Muscle layer of colon (tissue), 2 donors: ENCODE results near the gene DMGDH.

Experiments used
- H3K27ac ChIP-seq: one replicate; pipeline ENCODE4 v1.7.0; 2013; ENCODE audit warnings: low read depth, mild to moderate bottlenecking, low read length, moderate library complexity
- H3K27me3 ChIP-seq, 2 donors: one replicate each; pipeline ENCODE4 v1.7.0; 2013; ENCODE audit warnings: low read length in 2 of 2, mild to moderate bottlenecking in 2 of 2; ENCODE audit not compliant: insufficient read depth in 2 of 2, control insufficient read depth in 1 of 2
- H3K36me3 ChIP-seq: one replicate; pipeline ENCODE4 v1.7.0; 2013; ENCODE audit warnings: mild to moderate bottlenecking, low read length; ENCODE audit not compliant: insufficient read depth
- H3K4me1 ChIP-seq: one replicate; pipeline ENCODE4 v1.7.0; 2013; ENCODE audit warnings: mild to moderate bottlenecking, low read length; ENCODE audit not compliant: insufficient read depth
- H3K4me3 ChIP-seq, 2 donors: one replicate each; pipeline ENCODE4 v1.7.0; 2013; ENCODE audit warnings: low read length in 2 of 2, low read depth in 1 of 2, mild to moderate bottlenecking in 1 of 2, moderate library complexity in 1 of 2
- H3K9ac ChIP-seq: one replicate; pipeline ENCODE4 v1.7.0; 2013; ENCODE audit warnings: low read length
- H3K9me3 ChIP-seq: one replicate; pipeline ENCODE4 v1.7.0; 2013; ENCODE audit warnings: mild to moderate bottlenecking, low read length
- donor health status: abdominal sarcoma.
- donor health status: Adenocarcinoma of cecum.

DMGDH gene

DNA sequence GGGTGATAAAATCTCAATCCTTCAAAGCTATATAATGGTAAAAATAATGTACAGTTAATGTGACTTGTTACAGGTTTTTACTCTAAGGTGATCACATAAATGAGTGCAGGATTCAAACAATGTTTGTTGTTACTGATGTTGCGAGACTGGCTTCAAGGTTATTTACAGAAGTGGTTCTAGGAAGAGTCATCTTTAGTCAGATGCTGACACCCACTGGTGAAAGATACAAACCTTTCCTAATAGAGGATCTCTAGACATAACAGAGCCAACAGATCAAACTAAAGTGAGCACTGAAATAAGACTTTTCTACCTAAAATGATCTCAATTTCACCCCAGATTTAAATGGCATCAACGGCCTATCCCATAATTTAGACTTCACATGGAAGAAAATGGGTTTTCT is 104.6 kb downstream of the DMGDH start:
- H3K27me3 ChIP-seq: no peaks in the 10 kb centered on the region
- H3K9ac ChIP-seq: no peak overlapping the region
- no peak overlapping the region for H3K27ac ChIP-seq
- no peaks in the 10 kb centered on the region for H3K4me1 ChIP-seq
- no peaks in the 10 kb centered on the region for H3K9me3 ChIP-seq
- H3K36me3 ChIP-seq: no peaks in the 10 kb centered on the region
- H3K4me3 ChIP-seq: no peak overlapping the region

GRCh38 chr5:78961743-78962142 is 107.7 kb downstream of the DMGDH start:
- H3K9me3 ChIP-seq: no peaks in the 10 kb centered on the region
- no peaks in the 10 kb centered on the region for H3K27me3 ChIP-seq
- H3K36me3 ChIP-seq: no peaks in the 10 kb centered on the region
- H3K4me3 ChIP-seq: no peak overlapping the region
- H3K27ac ChIP-seq: no peak overlapping the region
- no peaks in the 10 kb centered on the region for H3K4me1 ChIP-seq
- no peak overlapping the region for H3K9ac ChIP-seq

DNA sequence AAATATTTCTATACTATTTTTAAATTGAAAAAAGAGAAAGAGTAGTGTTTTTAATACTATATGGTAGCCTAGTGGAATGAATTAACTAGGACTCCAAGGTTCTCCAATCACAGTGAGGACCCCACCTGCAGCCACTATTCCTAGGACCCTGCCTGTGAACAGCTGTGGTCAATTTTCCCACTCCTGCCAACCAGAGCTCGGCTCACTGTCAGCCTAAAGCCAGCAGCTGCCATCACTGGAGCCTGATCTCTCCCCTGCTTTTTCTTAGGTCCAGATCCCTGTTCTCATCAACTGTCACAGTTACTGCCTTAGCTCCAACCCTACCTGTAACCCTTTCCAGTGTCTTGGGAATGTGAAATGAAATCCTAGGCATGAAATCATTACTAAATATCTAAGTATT is 109.7 kb downstream of the DMGDH start:
- no peaks in the 10 kb centered on the region for H3K9me3 ChIP-seq
- no peak overlapping the region for H3K27ac ChIP-seq
- H3K4me3 ChIP-seq: no peak overlapping the region
- H3K36me3 ChIP-seq: no peaks in the 10 kb centered on the region
- no peaks in the 10 kb centered on the region for H3K27me3 ChIP-seq
- H3K9ac ChIP-seq: no peak overlapping the region
- H3K4me1 ChIP-seq: no peaks in the 10 kb centered on the region

- no peaks in the 10 kb centered on the region for H3K27me3 ChIP-seq
- no peak overlapping the region for H3K27ac ChIP-seq
- H3K9ac ChIP-seq: no peak overlapping the region
- no peaks in the 10 kb centered on the region for H3K4me1 ChIP-seq
- H3K36me3 ChIP-seq: no peaks in the 10 kb centered on the region
- no peaks in the 10 kb centered on the region for H3K9me3 ChIP-seq
- H3K4me3 ChIP-seq: no peak overlapping the region
Measured at GRCh38 chr5:78958672-78959445, 110.6 kb downstream of the DMGDH start.

- H3K4me3 ChIP-seq: no peak overlapping the region
- H3K36me3 ChIP-seq: no peaks in the 10 kb centered on the region
- H3K27ac ChIP-seq: no peak overlapping the region
Measured at GRCh38 chr5:78956901-78957300, 112.6 kb downstream of the DMGDH start.

DNA sequence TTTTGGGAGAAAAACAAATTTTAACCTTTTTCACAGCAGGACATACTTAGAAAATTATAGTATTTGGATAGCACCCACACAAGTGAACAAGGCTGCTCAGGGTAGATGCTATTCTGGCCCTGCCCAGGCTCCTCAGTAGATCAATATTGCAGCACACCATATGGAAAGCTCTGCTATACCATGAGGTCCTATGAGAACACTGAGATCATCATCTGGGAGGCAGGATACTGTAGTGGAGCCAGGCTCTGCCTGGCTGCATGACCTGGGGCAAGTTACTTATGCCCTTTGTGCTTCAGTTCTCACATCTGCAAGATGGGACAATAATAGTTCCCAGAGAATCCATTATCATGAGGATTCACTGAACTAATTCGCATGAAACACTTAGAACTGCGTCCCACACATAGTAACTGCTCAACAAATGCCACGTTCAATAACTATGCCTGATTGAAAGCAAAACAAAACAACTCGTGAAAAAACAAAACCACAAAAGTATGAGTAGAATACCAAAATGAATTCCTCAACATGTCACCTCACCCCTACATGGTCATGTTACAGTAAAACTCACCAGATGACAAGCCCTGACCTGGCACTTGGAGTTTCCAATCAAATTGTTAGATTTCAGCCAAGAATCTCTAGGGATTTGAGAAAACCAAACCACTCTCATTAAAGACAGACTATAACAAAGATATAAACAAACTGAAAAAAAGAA is 116.2 kb downstream of the DMGDH start:
- Histone ChIP-seq H3K27me3 (no peaks in the 10 kb centered on the region), H3K36me3 (no peaks in the 10 kb centered on the region), H3K9ac (no peak overlapping the region), H3K4me3 (no peak overlapping the region), H3K27ac (no peak overlapping the region), H3K4me1 (no peaks in the 10 kb centered on the region), H3K9me3 (no peaks in the 10 kb centered on the region)

More at GRCh38 chr5:78956901-78957300, 112.6 kb downstream of the DMGDH start:
- Histone ChIP-seq H3K4me1 (no peaks in the 10 kb centered on the region), H3K9me3 (no peaks in the 10 kb centered on the region), H3K9ac (no peak overlapping the region), H3K27me3 (no peaks in the 10 kb centered on the region)
